H1 (cell line): ENCODE results near the gene MARCHF3. TPM values are rescaled to one million over a fixed set of nuclear protein-coding genes. Genes with fewer than 3 reads are reported as not detected.

ENCODE experiments used
- CTCF ChIA-PET: fragments of 300-600 bp; sonication (Branson Sonifier 250); formaldehyde crosslinking; loops from one replicate; lab custom pipeline; 2021; ENCODE audit not compliant: partially characterized antibody; lab: Charles Lee
- POLR2A ChIA-PET: fragments of 300-600 bp; sonication (Branson Sonifier 250); formaldehyde crosslinking; loops from one replicate; lab custom pipeline; 2021; ENCODE audit warnings: inconsistent platforms; ENCODE audit not compliant: partially characterized antibody; lab: Charles Lee
- DNase-seq, 2 experiments: peaks; one replicate each; pipeline versions ENCODE4 v3.0.0 to v3.0.0-alpha.2; 2010 to 2022; ENCODE audit warnings: low spot score in 2 of 2, low read depth in 1 of 2, mixed read lengths in 1 of 2
- FAIRE-seq: peaks from 2 replicates; lab custom pipeline; 2011; peaks lifted over from hg19 to GRCh38; lab: Jason Lieb, UNC
- H2AFZ ChIP-seq: 2 replicates; pipeline ENCODE4 v1.8.1; 2012; ENCODE audit warnings: low read length, inconsistent platforms
- H2AK5ac ChIP-seq: 2 replicates; pipeline ENCODE4 v1.6.1; 2013; ENCODE audit warnings: low read depth, low read length
- H2BK120ac ChIP-seq: replicated peaks from 2 replicates; pipeline ENCODE3; 2013; ENCODE audit warnings: low read depth, low read length, inconsistent platforms
- H2BK12ac ChIP-seq: 2 replicates; pipeline ENCODE4 v1.6.1; 2013; ENCODE audit warnings: low read depth, low read length
- H2BK15ac ChIP-seq: 2 replicates; pipeline ENCODE4 v1.6.1; 2013; ENCODE audit warnings: low read length
- H2BK20ac ChIP-seq: 2 replicates; pipeline ENCODE4 v1.6.1; 2013; ENCODE audit warnings: low read length
- H2BK5ac ChIP-seq: 2 replicates; pipeline ENCODE4 v1.6.1; 2013; ENCODE audit warnings: low read depth, low read length
- H3K14ac ChIP-seq: 2 replicates; pipeline ENCODE4 v1.6.1; 2013; ENCODE audit warnings: inconsistent platforms; ENCODE audit not compliant: insufficient read length
- H3K18ac ChIP-seq: 2 replicates; pipeline ENCODE4 v1.6.1; 2013; ENCODE audit warnings: low read length; ENCODE audit errors: extremely low read depth
- H3K23ac ChIP-seq: 2 replicates; pipeline ENCODE4 v1.6.1; 2013; ENCODE audit warnings: inconsistent platforms; ENCODE audit not compliant: insufficient read length
- H3K23me2 ChIP-seq: 2 replicates; pipeline ENCODE4 v1.6.1; 2013; ENCODE audit warnings: low read depth, low read length
- H3K27ac ChIP-seq: 2 replicates; pipeline ENCODE4 v1.6.1; 2011; ENCODE audit warnings: low read depth, low read length, inconsistent platforms
- H3K27me3 ChIP-seq, 4 experiments: replicated peaks in 1 of 4; 1 replicate in 1 of 4; 2 replicates in 3 of 4; pipeline versions ENCODE4 v1.6.1 to v1.8.1; 2011 to 2013; ENCODE audit warnings: low read length in 3 of 4, mild to moderate bottlenecking in 3 of 4, inconsistent platforms in 2 of 4, mixed read lengths in 2 of 4, moderate library complexity in 1 of 4; ENCODE audit not compliant: control insufficient read depth in 3 of 4, insufficient read depth in 3 of 4; ENCODE audit errors: extremely low read depth in 1 of 4
- H3K36me3 ChIP-seq, 4 experiments: 2 replicates each; pipeline versions ENCODE4 v1.6.1 to v1.8.1; 2011 to 2013; ENCODE audit warnings: mild to moderate bottlenecking in 4 of 4, low read length in 3 of 4, moderate library complexity in 2 of 4, control low read depth in 1 of 4, inconsistent platforms in 1 of 4; ENCODE audit not compliant: insufficient read depth in 4 of 4, control insufficient read depth in 2 of 4
- H3K4ac ChIP-seq: replicated peaks from 2 replicates; pipeline ENCODE3; 2013; ENCODE audit warnings: low read length, low read depth, mixed read lengths, inconsistent platforms; ENCODE audit not compliant: insufficient read length
- H3K4me1 ChIP-seq, 4 experiments: replicated peaks in 1 of 4; 1 replicate in 1 of 4; 2 replicates in 3 of 4; pipeline versions ENCODE4 v1.6.1 to v1.8.1; 2011 to 2013; ENCODE audit warnings: low read length in 3 of 4, inconsistent platforms in 2 of 4, mixed read lengths in 1 of 4; ENCODE audit not compliant: insufficient read depth in 4 of 4, control insufficient read depth in 3 of 4
- H3K4me2 ChIP-seq, 2 experiments: 2 replicates each; pipeline versions ENCODE4 v1.6.1 to v1.8.1; 2011 to 2013; ENCODE audit warnings: low read depth in 2 of 2, low read length in 2 of 2, control low read depth in 1 of 2, inconsistent platforms in 1 of 2, mild to moderate bottlenecking in 1 of 2; ENCODE audit not compliant: insufficient read depth in 1 of 2
- H3K4me3 ChIP-seq, 4 experiments: fragments of 200-600, 300-600 bp in 1 of 4; sonication (generic), shearing (Covaris generic), sonication (Bioruptor Twin) in 1 of 4; 2 replicates each; pipeline versions ENCODE4 v1.5.1 to v1.8.1; 2011 to 2016; ENCODE audit warnings: low read length in 4 of 4, low read depth in 3 of 4, control low read depth in 2 of 4, inconsistent platforms in 2 of 4, mild to moderate bottlenecking in 2 of 4, mixed read lengths in 1 of 4, moderate library complexity in 1 of 4; ENCODE audit not compliant: insufficient read depth in 2 of 4; ENCODE audit errors: extremely low read depth in 1 of 4
- H3K56ac ChIP-seq: replicated peaks from 2 replicates; pipeline ENCODE3; 2013; ENCODE audit warnings: low read depth, mild to moderate bottlenecking, mixed read lengths, low read length, inconsistent platforms; ENCODE audit not compliant: insufficient read length
- H3K79me1 ChIP-seq: 2 replicates; pipeline ENCODE4 v1.6.1; 2013; ENCODE audit warnings: low read depth, low read length, control low read depth
- H3K79me2 ChIP-seq, 2 experiments: 2 replicates each; pipeline versions ENCODE4 v1.6.1 to v1.8.1; 2012 to 2013; ENCODE audit warnings: low read length in 2 of 2, mild to moderate bottlenecking in 2 of 2, inconsistent platforms in 1 of 2; ENCODE audit not compliant: insufficient read depth in 2 of 2, control insufficient read depth in 1 of 2
- H3K9ac ChIP-seq, 4 experiments: replicated peaks in 1 of 4; 1 replicate in 1 of 4; 2 replicates in 3 of 4; pipeline versions ENCODE4 v1.6.1 to v1.8.1; 2011 to 2013; ENCODE audit warnings: low read depth in 3 of 4, low read length in 3 of 4, control low read depth in 2 of 4, mild to moderate bottlenecking in 2 of 4, moderate library complexity in 2 of 4, inconsistent platforms in 1 of 4; ENCODE audit errors: extremely low read depth in 1 of 4
- H3K9me3 ChIP-seq, 2 experiments: 2 replicates each; pipeline versions ENCODE4 v1.6.1 to v1.8.1; 2012 to 2013; ENCODE audit warnings: mild to moderate bottlenecking in 2 of 2, moderate library complexity in 2 of 2, control low read depth in 1 of 2, inconsistent platforms in 1 of 2, low read depth in 1 of 2, low read length in 1 of 2, mixed read lengths in 1 of 2; ENCODE audit not compliant: insufficient read depth in 2 of 2
- H4K20me1 ChIP-seq, 2 experiments: replicated peaks in 1 of 2; 2 replicates each; pipeline versions ENCODE3 to v1.8.1; 2011 to 2013; ENCODE audit warnings: inconsistent platforms in 2 of 2, low read length in 2 of 2, mild to moderate bottlenecking in 1 of 2; ENCODE audit not compliant: insufficient read depth in 2 of 2, control insufficient read depth in 1 of 2
- H4K5ac ChIP-seq: 2 replicates; pipeline ENCODE4 v1.6.1; 2013; ENCODE audit warnings: low read length, low read depth, mixed read lengths, inconsistent platforms; ENCODE audit not compliant: insufficient read length
- H4K8ac ChIP-seq: 2 replicates; pipeline ENCODE4 v1.8.0; 2013; ENCODE audit warnings: mild to moderate bottlenecking, moderate library complexity, low read length, inconsistent platforms; ENCODE audit not compliant: insufficient read depth; ENCODE audit errors: extremely low read depth
- H4K91ac ChIP-seq: replicated peaks from 2 replicates; pipeline ENCODE3; 2013; ENCODE audit warnings: low read length, mixed read lengths, inconsistent platforms; ENCODE audit not compliant: insufficient read length
- CREB1 ChIP-seq: IDR thresholded peaks from 2 replicates; pipeline ENCODE4 v1.6.1; 2012; ENCODE audit warnings: inconsistent platforms
- EZH2 ChIP-seq: fragments of 200-600 bp; sonication (generic); IDR thresholded peaks from 2 replicates; pipeline ENCODE4 v1.7.1; 2012; ENCODE audit warnings: low read depth, mild to moderate bottlenecking, moderate library complexity, low read length, inconsistent platforms; ENCODE audit not compliant: severe bottlenecking
- GABPA ChIP-seq: IDR thresholded peaks from 2 replicates; pipeline ENCODE4 v1.6.1; 2011; ENCODE audit warnings: mild to moderate bottlenecking, low read length, moderate library complexity, borderline replicate concordance; ENCODE audit not compliant: insufficient read depth
- HDAC6 ChIP-seq: IDR thresholded peaks from one replicate; pipeline ENCODE4 v1.7.1; 2012; ENCODE audit warnings: low read depth, mild to moderate bottlenecking, inconsistent platforms, low read length, moderate library complexity
- JUN ChIP-seq: IDR thresholded peaks from 2 replicates; pipeline ENCODE4 v1.6.1; 2011; ENCODE audit warnings: low read depth, mild to moderate bottlenecking, improper control_type of control experiment, low read length
- JUND ChIP-seq: IDR thresholded peaks from 2 replicates; pipeline ENCODE4 v1.6.1; 2011; ENCODE audit warnings: mild to moderate bottlenecking, improper control_type of control experiment, low read length
- KDM5A ChIP-seq: fragments of 200-600 bp; IDR thresholded peaks from 2 replicates; pipeline ENCODE4 v1.7.1; 2012; ENCODE audit warnings: mild to moderate bottlenecking, low read length, inconsistent platforms, mixed read lengths
- PHF8 ChIP-seq: fragments of 200-600 bp; sonication (generic); conservative IDR thresholded peaks from 2 replicates; pipeline ENCODE4 v1.7.1; 2012; ENCODE audit warnings: low read depth, mild to moderate bottlenecking, inconsistent platforms, low read length, moderate library complexity
- POU5F1 ChIP-seq: IDR thresholded peaks from 2 replicates; pipeline ENCODE4 v1.6.1; 2011; ENCODE audit warnings: low read depth, mild to moderate bottlenecking, low read length, moderate library complexity
- RAD21 ChIP-seq, 2 experiments: IDR thresholded peaks in 1 of 2; conservative IDR thresholded peaks in 1 of 2; 2 replicates each; pipeline ENCODE4 v1.6.1; 2011; ENCODE audit warnings: low read depth in 2 of 2, low read length in 2 of 2, improper control_type of control experiment in 1 of 2, inconsistent platforms in 1 of 2, mild to moderate bottlenecking in 1 of 2, moderate library complexity in 1 of 2
- SAP30 ChIP-seq: fragments of 300-600 bp; sonication (generic); IDR thresholded peaks from 2 replicates; pipeline ENCODE4 v1.7.1; 2012; ENCODE audit warnings: low read length, moderate library complexity, mild to moderate bottlenecking, inconsistent platforms; ENCODE audit not compliant: insufficient read depth, insufficient replicate concordance
- SIX5 ChIP-seq: IDR thresholded peaks from 2 replicates; pipeline ENCODE4 v1.6.1; 2011; ENCODE audit warnings: mild to moderate bottlenecking, low read depth, low read length
- SUZ12 ChIP-seq: fragments of 200-600 bp; sonication (generic); IDR thresholded peaks from 2 replicates; pipeline ENCODE4 v1.6.1; 2012; ENCODE audit warnings: mild to moderate bottlenecking, inconsistent platforms, low read length, moderate library complexity, mixed read lengths
- TAF1 ChIP-seq: IDR thresholded peaks from 2 replicates; pipeline ENCODE4 v1.6.1; 2011; ENCODE audit warnings: mild to moderate bottlenecking, low read depth, low read length
- TEAD4 ChIP-seq: IDR thresholded peaks from 2 replicates; pipeline ENCODE4 v1.6.1; 2012; ENCODE audit warnings: low read depth, low read length, inconsistent platforms, mixed read lengths
- WGBS, 2 experiments: shearing (Covaris generic) in 1 of 2; methylation state at CpG; one replicate each; pipeline versions ENCODE4 v1.1.6 to v1.1.7; 2013 to 2015; ENCODE audit warnings: low lambda C conversion rate in 2 of 2, mixed read lengths in 2 of 2, inconsistent platforms in 1 of 2, low coverage in 1 of 2, missing lambda C conversion rate in 1 of 2; ENCODE audit not compliant: insufficient replicate concordance in 2 of 2, insufficient coverage in 1 of 2, insufficient read length in 1 of 2; ENCODE audit errors: extremely low coverage in 1 of 2, missing lambda C conversion rate in 1 of 2; 5-methylcytosine and 5-hydroxymethylcytosine counted together
- polyA plus RNA-seq, 7 experiments: library from polyadenylated mRNA; depleted of rRNA in 3 of 7; stranded (reverse) in 5 of 7; unstranded in 2 of 7; fragments of >200 nt in 5 of 7; fragments of 200-250 nt in 2 of 7; gene quantifications; 1 replicate in 5 of 7; 2 replicates in 1 of 7; 4 replicates in 1 of 7; pipeline versions ENCODE4 v1.2.1 to v1.2.3, GENCODE V29; 2011 to 2013; ENCODE audit warnings: missing spikeins in 2 of 7, mixed read lengths in 2 of 7
- total RNA-seq: library from RNA; stranded (reverse); fragmentation: NEBNext Ultra II Directional; extraction: Animal tissue kit (Norgen Biotek cat#: 25700); gene quantifications from 2 replicates; pipeline ENCODE4 v1.2.1, GENCODE V29; 2021

MARCHF3 gene
- total and polyA plus RNA-seq, 2 of the 8 experiments (the other 6 are each of a cell fraction or from before 2014, with no cell fraction given) = 12.0 to 16.9 TPM

DNA sequence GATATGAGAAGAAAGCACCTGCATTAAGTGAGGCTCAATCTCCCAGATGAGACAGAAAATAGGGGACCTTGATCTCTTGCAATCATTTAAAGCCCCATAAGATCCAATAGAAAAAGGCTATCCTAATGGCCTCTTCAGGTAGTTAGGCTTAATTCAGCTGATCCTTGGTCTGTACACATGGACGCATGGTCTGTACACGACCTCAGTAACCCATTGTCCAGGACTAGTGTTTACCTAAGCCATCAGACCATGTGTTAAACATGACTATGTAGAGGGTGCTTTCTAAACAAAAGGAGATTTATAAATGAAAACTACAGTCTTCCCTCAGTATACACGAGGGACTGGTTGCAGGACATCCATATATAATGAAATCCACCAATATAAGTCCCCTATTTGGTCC, 7.5 kb downstream of the MARCHF3 start:
- ChIA-PET POLR2A (no interaction called here), CTCF (no interaction called here)
- H4K8ac ChIP-seq = no peak overlapping the region
- no peak overlapping the region for H2BK20ac ChIP-seq
- no peak overlapping the region for H2AK5ac ChIP-seq
- H4K5ac ChIP-seq = no peak overlapping the region
- WGBS, 2 experiments = 88% methylated on average over 3 of the region's 3 CpGs; no CpG with 5 or more reads in 1 of the 2 experiments
- DNase-seq (no peak), FAIRE-seq (no peak)
- H3K4me2 ChIP-seq = no peak overlapping the region
- H3K36me3 ChIP-seq = no peaks in the 10 kb centered on the region
- H3K23ac ChIP-seq = no peak overlapping the region
- no peaks in the 10 kb centered on the region for H3K27me3 ChIP-seq
- H2BK120ac ChIP-seq = no peak overlapping the region
- H3K9me3 ChIP-seq = no peaks in the 10 kb centered on the region
- 0 out of 7 replicates have a peak, but pooled peaks cover 0 to 3% (median 0%) of the 10 kb centered on the region in 4 experiments for H3K4me1 ChIP-seq
- no peaks in the 10 kb centered on the region; the same call in 1 of the 2 replicates for H3K23me2 ChIP-seq
- no peak overlapping the region for H2BK5ac ChIP-seq
- H3K4ac ChIP-seq = no peak overlapping the region
- no peak overlapping the region for H3K56ac ChIP-seq
- peaks cover 0 to 22% of the 10 kb centered on the region in 2 experiments; a peak in 2 of 4 replicates for H3K79me2 ChIP-seq
- H3K9ac ChIP-seq = no peak overlapping the region
- H4K91ac ChIP-seq = no peak overlapping the region
- no peak overlapping the region for H2BK12ac ChIP-seq
- H2AFZ ChIP-seq = no peak overlapping the region
- H3K79me1 ChIP-seq = no peaks in the 10 kb centered on the region
- no peak overlapping the region for H3K18ac ChIP-seq
- H3K14ac ChIP-seq = no peak overlapping the region
- no peak overlapping the region for H3K27ac ChIP-seq
- no peak overlapping the region for H2BK15ac ChIP-seq
- H3K4me3 ChIP-seq = no peak overlapping the region
- no peaks in the 10 kb centered on the region for H4K20me1 ChIP-seq
- no peak for TF ChIP-seq JUN
- no peak for TF ChIP-seq EZH2
- TF ChIP-seq CREB1 = no peak
- no peak for TF ChIP-seq HDAC6
- no peak for TF ChIP-seq TEAD4
- TF ChIP-seq SIX5 = no peak
- no peak for TF ChIP-seq PHF8
- no peak for TF ChIP-seq JUND
- no peak for TF ChIP-seq POU5F1
- TF ChIP-seq GABPA = no peak
- TF ChIP-seq RAD21 (IDR thresholded peaks at IDR 0.05 in 1 of 2, conservative IDR thresholded peaks at IDR 0.05 in 1 of 2; ENCODE audit: low read depth in 2 of 2, low read length in 2 of 2) = no peak
- TF ChIP-seq SUZ12 = no peak
- no peak for TF ChIP-seq KDM5A
- no peak for TF ChIP-seq SAP30
- TF ChIP-seq TAF1 = no peak
